Astrocyte of the spinal cord (primary cell): Measurements from ENCODE around the gene NPTX2.

Experiments
- DNase-seq: peaks from one replicate; pipeline ENCODE4 v3.0.0; 2011; ENCODE audit warnings: low read depth, low spot score
- H3K4me3 ChIP-seq: 2 replicates; pipeline ENCODE4 v1.5.1; 2011; ENCODE audit warnings: low read depth, mild to moderate bottlenecking, low read length, moderate library complexity
- CTCF ChIP-seq: IDR thresholded peaks from 2 replicates; pipeline ENCODE4 v1.5.1; 2012; ENCODE audit warnings: low read depth, mild to moderate bottlenecking, low read length, inconsistent platforms
- in situ Hi-C: cut with HindIII; loops from 2 replicates; pipeline ENCODE4 v1.10.0; 2017; ENCODE audit warnings: low sequenced_read_pairs

The NPTX2 gene

DNA sequence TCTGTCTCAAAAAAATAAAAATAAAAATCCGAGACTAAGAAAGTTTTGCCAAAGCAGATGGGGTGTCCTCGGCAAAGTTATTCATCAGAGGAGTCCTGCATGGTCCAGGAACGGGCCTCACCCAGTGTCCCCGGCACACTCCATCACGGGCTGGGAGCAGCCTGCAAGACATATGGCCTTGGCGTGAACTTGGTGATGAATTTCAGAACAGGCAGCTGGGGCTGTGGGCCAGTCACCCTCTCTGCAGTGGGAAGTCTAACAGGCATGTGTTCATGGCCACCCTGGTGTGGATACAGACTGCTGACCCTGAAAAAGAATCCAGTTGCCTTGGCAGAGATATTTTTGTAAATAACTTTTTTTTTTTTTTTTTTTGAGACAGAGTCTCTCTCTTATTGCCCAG is 34.7 kb downstream of the NPTX2 start:
- DNase-seq: no peak
- H3K4me3 ChIP-seq: no peak overlapping the region
- TF ChIP-seq CTCF: no peak
- in situ Hi-C loops: no loop called here

DNA sequence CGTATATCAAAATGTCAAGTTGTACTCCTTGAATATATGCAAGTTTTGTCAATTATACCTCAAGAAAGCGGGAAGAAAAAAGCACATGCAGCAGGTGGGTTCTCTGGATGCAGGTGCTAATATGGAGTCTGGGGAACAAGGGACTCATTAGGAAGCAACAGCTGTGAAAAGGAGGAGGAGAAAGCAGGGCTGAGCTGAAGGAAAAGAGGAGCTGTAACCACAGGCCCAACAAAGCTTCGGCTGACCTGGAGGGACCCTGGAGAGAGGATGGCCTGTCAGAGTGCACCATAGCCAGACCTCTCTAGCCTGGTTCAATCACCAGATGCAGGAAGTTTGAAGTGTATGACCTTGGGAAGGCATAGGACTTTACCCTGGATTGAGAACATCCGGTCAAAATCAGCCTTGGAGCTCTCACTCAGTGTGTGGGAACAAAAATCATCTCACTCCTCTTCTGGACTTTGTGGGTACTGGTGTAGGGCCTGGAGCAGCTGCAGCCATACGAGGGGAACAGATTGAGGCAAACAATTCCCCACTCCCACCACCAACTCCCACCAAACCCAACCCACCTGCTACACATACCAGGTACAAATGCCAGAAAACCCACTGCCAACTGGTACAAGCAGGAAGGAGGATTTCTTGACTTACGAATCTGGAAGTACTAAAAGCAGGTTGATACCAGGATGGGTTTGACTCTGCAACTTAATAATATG is 36.7 kb downstream of the NPTX2 start:
- H3K4me3 ChIP-seq: no peak overlapping the region
- in situ Hi-C loops: no loop called here
- DNase-seq: no peak
- TF ChIP-seq CTCF: no peak

GRCh38 chr7:98654524-98655272 is 37.6 kb downstream of the NPTX2 start:
- DNase-seq: no peak
- in situ Hi-C loops: no loop called here
- H3K4me3 ChIP-seq: no peak overlapping the region
- TF ChIP-seq CTCF: no peak

- no peak for TF ChIP-seq CTCF
- no peak overlapping the region for H3K4me3 ChIP-seq
- DNase-seq: no peak
- in situ Hi-C loops: no loop called here
Observed at GRCh38 chr7:98655611-98656010, 38.5 kb downstream of the NPTX2 start.

DNA sequence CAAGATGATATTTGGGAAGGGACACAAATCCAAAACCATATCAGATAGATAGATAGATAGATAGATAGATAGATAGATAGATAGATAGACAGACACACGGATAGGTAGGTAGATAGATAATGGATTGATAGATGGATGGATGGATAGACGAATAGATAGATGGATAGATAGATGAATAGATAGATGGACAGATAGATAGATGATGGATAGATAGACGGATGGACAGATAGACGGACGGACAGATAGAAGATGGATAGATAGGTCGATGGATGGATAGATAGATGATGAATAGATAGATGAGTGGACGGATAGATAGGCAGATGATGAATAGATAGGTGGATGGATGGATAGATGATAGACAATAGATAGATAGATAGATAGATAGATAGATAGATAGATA is 39.8 kb downstream of the NPTX2 start:
- no peak for DNase-seq
- in situ Hi-C loops: no loop called here
- no peak overlapping the region for H3K4me3 ChIP-seq
- no peak for TF ChIP-seq CTCF

DNA sequence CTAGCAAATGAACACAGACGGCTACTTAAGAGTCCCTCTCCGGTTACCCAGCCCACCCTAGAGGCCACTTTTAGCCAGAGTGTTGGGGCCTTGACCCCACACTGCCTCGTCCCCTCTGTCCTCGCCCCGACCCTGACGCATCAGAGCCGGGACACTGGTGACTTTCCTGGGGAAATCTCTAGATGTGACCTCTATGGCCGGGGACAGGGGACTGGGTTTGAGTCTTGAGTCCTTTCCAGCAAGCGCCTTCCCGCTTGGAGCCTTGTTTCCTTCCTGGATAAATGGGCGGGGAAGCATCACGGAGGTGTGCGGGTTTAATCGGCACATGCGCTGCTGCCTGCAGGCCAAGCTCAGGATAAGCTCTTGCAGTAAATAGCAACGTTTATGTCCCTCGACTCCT is 40.7 kb downstream of the NPTX2 start:
- in situ Hi-C loops: no loop called here
- no peak overlapping the region for H3K4me3 ChIP-seq
- TF ChIP-seq CTCF: no peak
- no peak for DNase-seq
